ENCODE results near the gene RASAL2. TPM values are rescaled to one million over a fixed set of nuclear protein-coding genes. Genes with fewer than 3 reads are reported as not detected.
A peak's percentile ranks its signal among the peaks of the same experiment; 100 is the strongest.

RASAL2 gene
- 35.0 to 35.7 TPM (median 35.5 TPM) in 3 replicates for total RNA-seq

GRCh38 chr1:178093951-178094738 lies at the start of gene RASAL2:
Gene RASAL2 (plus strand): TSS chr1:178094104. CDS start chr1:178094493, 389 bp downstream.
- peak; percentile 47 to 77 for DNase-seq (ENCODE audit: low spot score in 2 of 2, unreplicated experiment in 2 of 2)
- Mint-ChIP-seq H3K27ac (peak within 1 kb of the TSS; percentile 92), H3K4me1 (peaks cover 57% of the 10 kb centered on the region), H3K36me3 (no peaks in the 10 kb centered on the region), H3K9me3 (no peaks in the 10 kb centered on the region), H3K27me3 (ENCODE audit: low read depth) (no peaks in the 10 kb centered on the region), H3K4me3 (peak within 1 kb of the TSS; percentile 82)
- TF ChIP-seq CTCF (IDR thresholded peaks at IDR 0.05; ENCODE audit: unreplicated experiment) = no peak

- Mint-ChIP-seq H3K27me3 (ENCODE audit: low read depth) (no peaks in the 10 kb centered on the region), H3K27ac (no peak overlapping the region), H3K36me3 (no peaks in the 10 kb centered on the region)
Observed at GRCh38 chr1:178046591-178047270, 47.2 kb upstream of the RASAL2 start.

GRCh38 chr1:178047403-178048093 lies 46.4 kb upstream of the RASAL2 start:
- Mint-ChIP-seq H3K4me1 (peaks cover 5% of the 10 kb centered on the region), H3K9me3 (no peaks in the 10 kb centered on the region), H3K4me3 (no peak overlapping the region), H3K27ac (no peak overlapping the region), H3K36me3 (no peaks in the 10 kb centered on the region), H3K27me3 (ENCODE audit: low read depth) (no peaks in the 10 kb centered on the region)
- no peak for TF ChIP-seq CTCF (IDR thresholded peaks at IDR 0.05; ENCODE audit: unreplicated experiment)
- DNase-seq (ENCODE audit: low spot score in 2 of 2, unreplicated experiment in 2 of 2) = no peak

More at GRCh38 chr1:178046591-178047270, 47.2 kb upstream of the RASAL2 start:
- no peak for DNase-seq (ENCODE audit: low spot score in 2 of 2, unreplicated experiment in 2 of 2)
- Mint-ChIP-seq H3K9me3 (no peaks in the 10 kb centered on the region), H3K4me3 (no peak overlapping the region), H3K4me1 (peaks cover 3% of the 10 kb centered on the region)
- no peak for TF ChIP-seq CTCF (IDR thresholded peaks at IDR 0.05; ENCODE audit: unreplicated experiment)

- H3K27ac Mint-ChIP-seq = no peak overlapping the region
- no peak for TF ChIP-seq CTCF (IDR thresholded peaks at IDR 0.05; ENCODE audit: unreplicated experiment)
- peaks cover 14% of the 10 kb centered on the region for H3K4me1 Mint-ChIP-seq
- no peak overlapping the region for H3K4me3 Mint-ChIP-seq
- no peaks in the 10 kb centered on the region for H3K36me3 Mint-ChIP-seq
- no peak for DNase-seq (ENCODE audit: low spot score in 2 of 2, unreplicated experiment in 2 of 2)
- H3K9me3 Mint-ChIP-seq = no peaks in the 10 kb centered on the region
- no peaks in the 10 kb centered on the region for H3K27me3 Mint-ChIP-seq (ENCODE audit: low read depth)
Observed at GRCh38 chr1:178048426-178048825, 45.5 kb upstream of the RASAL2 start.

GRCh38 chr1:178048883-178049282 lies 45.0 kb upstream of the RASAL2 start:
- DNase-seq (ENCODE audit: low spot score in 2 of 2, unreplicated experiment in 2 of 2) = no peak
- Mint-ChIP-seq H3K4me3 (no peak overlapping the region), H3K9me3 (no peaks in the 10 kb centered on the region), H3K27ac (no peak overlapping the region), H3K27me3 (ENCODE audit: low read depth) (no peaks in the 10 kb centered on the region), H3K4me1 (peaks cover 14% of the 10 kb centered on the region), H3K36me3 (no peaks in the 10 kb centered on the region)
- no peak for TF ChIP-seq CTCF (IDR thresholded peaks at IDR 0.05; ENCODE audit: unreplicated experiment)

All from mesothelial cell of epicardium (in vitro differentiated cells).